Stimulated activated CD8-positive, alpha-beta memory T cell treated with anti-CD3 and anti-CD28 coated beads, Interleukin-15, amount 100 ng/mL, for 24 hours (primary cell): Measurements from ENCODE around the gene ADPRH.
"Not testable (repeated sequence)": the region's sequence is repeated elsewhere in the genome, so short reads cannot be mapped to it uniquely, and the experiment has no call there.

ENCODE experiments used
- DNase-seq: peaks from one replicate; pipeline ENCODE4 v3.0.0-alpha.2; 2020; ENCODE audit warnings: low read depth

Gene ADPRH

GRCh38 chr3:119579366-119580066 is at the start of gene ADPRH:
ADPRH (plus strand) TSS chr3:119579492; CDS start chr3:119582170, 2,678 bp downstream.
- DNase-seq, result peak; percentile 27

DNA sequence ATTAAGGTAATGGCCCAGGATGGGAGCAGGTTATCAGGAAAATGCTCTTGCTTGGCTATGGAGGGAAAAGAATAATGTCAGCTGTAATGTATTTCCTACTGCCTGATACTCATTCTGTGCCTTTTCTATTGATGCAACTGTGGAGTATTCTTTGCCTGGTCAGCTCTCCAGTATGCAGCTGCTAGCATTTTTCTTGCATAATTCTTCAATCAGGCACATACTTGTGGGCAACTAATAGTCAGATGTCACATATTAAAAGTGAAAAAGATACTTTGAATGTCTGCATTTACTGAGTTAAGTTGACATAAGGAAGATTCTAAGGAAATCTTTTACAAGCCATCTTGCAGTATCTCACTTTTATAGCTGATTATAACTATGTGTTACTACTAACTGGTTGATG is 49.4 kb upstream of the ADPRH start:
- DNase-seq, result no peak

DNA sequence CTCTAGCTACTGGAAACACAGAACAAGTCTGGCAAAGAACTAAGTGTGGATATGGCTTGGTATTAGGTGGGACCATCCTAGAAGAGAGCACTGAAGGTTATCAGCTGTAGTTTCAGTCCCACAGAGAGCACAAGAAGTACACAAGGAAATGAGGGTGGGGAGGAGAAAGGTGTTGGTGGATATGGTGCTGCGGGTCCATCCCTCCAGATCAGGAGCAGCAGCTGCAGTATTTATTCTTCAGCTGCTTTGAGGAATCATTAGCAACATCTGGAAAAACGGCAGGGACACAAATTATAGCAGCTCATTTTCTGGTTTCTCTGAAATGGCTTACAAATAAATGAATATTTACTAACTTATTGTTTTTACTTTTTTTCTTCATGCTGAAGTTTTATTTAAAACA is 48.8 kb upstream of the ADPRH start:
- no peak for DNase-seq

- no peak for DNase-seq
These were observed 48.1 kb upstream of the ADPRH start for GRCh38 chr3:119531151-119531550.

DNA sequence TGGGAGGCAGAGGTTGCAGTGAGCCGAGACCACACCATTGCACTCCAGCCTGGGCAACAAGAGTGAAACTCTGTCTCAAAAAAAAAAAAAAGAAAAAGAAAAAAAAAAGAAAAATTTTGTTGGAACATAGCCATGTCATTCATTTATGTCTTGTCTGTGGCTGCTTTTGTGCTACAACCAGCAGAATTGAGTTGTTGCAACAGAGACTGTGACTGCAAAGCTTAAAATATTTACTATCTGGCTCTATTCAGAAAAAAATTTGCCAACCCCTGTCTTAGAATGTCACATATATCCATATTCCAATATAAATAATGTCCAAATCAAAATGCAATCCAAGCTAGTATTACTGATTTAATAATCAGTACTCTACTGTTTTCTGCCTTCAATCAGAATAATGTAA is 45.0 kb upstream of the ADPRH start:
- DNase-seq, result no peak

GRCh38 chr3:119536757-119537156 is 42.5 kb upstream of the ADPRH start:
- no peak for DNase-seq

GRCh38 chr3:119538772-119539171 is 40.5 kb upstream of the ADPRH start:
- no peak for DNase-seq

DNA sequence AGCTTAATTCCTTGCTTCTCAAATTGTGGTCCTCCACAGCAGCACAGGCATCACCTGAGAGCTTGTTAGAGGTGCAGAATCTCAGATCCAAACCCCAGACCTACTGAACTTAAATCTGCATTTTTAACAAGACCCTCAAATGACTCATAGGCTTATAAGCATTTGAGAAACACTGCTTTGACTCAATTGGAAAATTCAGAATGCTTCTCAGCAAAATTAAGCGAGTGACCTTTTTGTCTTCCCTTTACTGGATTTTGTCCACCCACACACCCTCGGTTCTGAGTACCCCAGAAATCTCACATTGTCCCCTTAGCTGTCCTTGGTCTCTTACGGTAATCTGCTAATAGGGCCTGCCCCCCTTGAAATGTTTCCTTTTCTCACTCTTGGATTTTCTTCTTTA is 37.7 kb upstream of the ADPRH start:
- DNase-seq, result no peak

- no peak for DNase-seq
These were observed 37.0 kb upstream of the ADPRH start for GRCh38 chr3:119542168-119542767.

GRCh38 chr3:119543147-119543546 is 36.1 kb upstream of the ADPRH start:
- no peak for DNase-seq

- no peak for DNase-seq
These were observed 32.1 kb upstream of the ADPRH start for GRCh38 chr3:119547227-119547626.

DNA sequence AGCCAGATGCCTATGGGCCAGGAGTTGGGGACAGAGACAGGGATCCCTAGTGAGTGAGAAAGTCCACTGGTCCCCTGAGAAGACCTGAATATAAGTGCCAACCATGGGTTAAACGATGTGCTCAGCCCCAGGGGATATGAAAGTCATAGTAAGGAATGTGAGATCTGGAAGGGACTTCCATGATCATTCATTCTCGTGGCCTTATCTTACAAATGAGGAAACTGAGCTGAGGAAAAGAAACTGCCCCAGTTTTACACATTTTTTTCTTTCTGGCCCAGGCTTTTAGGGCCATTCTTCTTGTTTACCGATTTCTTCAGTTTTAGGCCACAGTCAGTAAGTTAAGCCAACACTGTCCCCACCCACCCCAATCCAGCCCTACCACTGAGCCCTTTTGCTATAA is 31.0 kb upstream of the ADPRH start:
- no peak for DNase-seq

DNA sequence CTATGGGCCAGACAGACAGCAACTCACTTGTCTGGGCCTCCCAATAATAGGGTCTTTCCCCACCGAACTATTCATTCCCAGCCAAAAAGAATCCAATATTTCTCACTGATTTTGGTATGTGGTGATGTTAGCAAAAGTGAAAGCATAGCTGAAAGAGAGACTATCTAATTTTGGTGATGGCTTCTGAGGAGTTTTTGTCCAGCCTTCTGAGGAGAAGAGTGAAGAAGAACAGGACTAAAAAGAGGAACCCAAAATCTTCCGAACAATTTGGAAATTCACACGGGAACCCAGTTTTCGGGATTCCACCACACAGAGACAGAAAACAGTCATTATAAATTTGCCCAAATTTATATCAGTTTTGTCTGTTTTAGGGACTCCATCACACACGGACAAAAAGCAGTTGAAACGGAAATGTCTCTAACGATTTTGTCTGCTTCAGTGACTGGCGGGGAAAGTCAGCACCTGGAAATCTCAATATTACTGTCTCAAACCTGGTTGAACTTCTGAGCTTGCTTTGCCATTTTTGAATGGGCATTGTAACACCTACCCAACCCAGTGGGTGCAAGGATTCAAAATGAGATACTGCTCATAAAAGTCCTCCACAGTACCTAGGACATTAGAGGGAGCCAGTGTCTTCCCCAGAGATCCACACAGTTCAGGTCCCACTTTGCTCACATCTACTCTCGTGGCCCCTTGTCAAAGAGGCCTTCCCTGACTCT is 28.9 kb upstream of the ADPRH start:
- DNase-seq, result no peak

DNA sequence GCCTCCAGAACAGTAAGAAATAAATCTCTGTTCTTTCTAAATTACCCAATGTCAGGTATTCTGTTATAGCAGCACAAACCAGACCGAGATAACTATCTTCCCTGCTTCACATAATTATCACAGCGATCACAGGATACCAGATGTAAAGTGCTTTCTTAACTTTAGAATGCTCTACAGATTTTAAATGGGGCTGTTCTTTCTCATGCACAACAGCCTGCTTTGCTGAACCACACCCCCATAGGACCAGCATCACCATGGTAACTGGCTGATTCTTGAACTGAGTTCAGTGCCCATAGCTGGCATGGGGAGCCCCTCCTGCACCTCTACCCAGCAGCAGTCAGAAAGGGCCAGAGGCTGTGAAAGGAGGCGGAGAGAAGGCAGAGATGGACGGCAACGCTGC is 27.7 kb upstream of the ADPRH start:
- DNase-seq, result no peak

- DNase-seq, result not testable (repeated sequence)
These were observed 26.4 kb upstream of the ADPRH start for GRCh38 chr3:119552928-119553327.

DNA sequence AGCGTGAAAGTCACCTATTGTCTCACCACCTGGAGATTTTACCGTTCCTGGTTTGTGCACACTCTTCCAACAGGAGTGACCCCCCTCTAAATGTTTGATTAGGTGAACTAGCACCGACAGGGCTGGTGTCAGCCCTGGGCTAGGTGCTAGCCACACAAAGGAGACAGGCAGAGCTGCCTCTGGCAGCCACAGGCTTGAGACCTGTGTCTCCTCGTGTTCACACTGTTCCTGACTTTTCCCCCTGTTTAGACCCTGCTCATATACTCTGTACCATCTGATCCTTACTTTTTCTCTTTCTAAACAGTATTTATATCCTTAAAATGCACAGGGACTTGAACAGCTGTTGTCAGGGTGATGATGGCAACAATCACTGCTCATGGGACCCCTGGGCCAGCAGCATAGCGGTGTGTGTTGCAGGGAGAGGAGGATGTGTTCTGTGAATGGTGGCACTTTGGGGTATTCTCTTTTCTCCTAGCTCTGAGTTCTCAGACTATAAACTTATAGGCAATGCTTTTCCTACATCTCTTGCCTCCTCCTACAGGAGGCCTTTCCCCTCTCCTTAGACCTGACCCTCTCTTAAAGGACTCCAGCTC is 25.4 kb upstream of the ADPRH start:
- no peak for DNase-seq

GRCh38 chr3:119555309-119555735 is 24.0 kb upstream of the ADPRH start:
- DNase-seq, result no peak

- no peak for DNase-seq
These were observed 23.4 kb upstream of the ADPRH start for GRCh38 chr3:119555929-119556328.

DNA sequence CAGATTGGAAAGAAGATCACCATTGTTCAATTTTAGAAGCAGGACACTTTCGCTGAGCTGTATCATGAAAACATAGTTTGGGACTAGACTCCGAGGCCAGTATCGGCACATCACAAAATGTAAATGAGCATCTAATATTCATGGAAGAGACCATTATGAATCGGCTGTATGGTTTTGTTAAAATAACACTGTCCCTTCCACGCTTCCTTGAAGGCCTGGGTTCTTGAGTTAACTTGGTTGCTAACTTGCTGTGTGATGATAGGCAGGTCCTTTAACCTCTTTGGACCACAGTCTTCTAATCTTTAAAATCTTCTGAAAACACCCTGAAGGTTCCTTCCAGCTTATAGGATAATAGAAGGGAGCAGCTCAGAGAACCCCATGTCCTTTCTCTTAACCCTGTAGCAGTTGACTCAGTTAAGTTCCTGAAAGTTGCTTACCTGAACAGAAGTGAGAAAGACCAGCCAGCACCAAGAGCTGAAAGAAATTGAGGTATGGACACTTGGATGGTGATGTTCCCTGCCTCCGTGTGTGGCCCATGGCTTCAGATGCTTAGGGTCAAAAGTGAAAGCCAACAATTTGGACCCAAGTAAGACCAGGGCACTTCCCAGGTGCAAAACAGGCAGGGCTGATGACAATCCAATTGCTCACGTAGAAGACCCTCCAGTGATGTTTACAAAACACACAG is 22.0 kb upstream of the ADPRH start:
- DNase-seq, result no peak

DNA sequence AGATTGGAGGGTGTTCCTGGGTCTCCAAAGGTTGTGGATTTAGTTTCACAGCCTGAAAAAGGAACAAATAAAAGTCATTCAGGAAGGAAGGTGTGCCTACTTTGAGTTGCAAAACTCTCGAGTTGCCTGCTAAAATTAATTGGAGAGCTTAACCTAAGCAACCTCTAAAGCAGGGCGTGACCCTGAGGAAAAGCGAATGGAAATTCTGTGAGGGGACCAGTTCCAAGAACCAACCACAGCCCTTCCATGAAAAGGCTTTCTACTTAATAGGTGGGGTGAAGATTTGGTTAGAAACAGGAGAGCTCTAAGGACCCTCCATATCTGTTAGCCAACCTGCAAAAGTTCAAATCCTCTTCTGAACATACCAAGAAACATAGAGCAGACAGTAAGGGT is 21.4 kb upstream of the ADPRH start:
- DNase-seq, result no peak

DNA sequence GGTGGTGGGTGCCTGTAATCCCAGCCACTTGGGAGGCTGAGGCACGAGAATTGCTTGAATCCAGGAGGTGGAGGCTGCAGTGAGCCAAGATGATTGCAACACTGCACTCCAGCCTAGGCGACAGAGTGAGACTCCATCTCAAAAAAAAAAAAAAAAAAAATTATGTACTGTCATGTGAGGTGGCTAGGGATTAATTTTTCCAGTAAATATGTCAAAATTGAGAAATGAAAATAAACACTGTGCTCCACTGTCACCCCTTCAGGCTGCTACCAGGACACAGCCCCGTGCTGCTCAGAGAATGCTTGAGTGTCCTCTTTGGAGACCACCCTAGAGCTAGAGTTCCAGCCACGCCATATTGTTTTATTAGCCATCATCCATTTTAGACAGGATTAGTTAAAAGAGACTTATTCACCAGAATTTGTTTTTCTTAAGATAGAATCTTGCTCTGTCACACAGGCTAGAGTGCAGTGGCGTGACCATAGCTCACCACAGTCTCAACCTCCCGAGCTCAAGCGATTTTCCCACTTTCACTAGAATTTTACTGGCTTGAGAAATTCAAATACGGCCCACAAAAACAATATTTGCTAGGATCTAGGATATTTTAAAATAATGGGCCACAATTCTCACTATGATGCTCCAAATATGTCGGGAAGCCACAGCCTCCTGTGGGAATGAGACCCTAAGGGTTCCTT is 20.5 kb upstream of the ADPRH start:
- DNase-seq, result no peak
